PC-9 (cell line): Measurements from ENCODE around the gene PIEZO2.

Experiments
- CTCF ChIP-seq: fragments of 200-600 bp; sonication (generic); conservative IDR thresholded peaks from 2 replicates; pipeline ENCODE4 v1.6.1; 2017; ENCODE audit warnings: mixed run types, antibody characterized with exemption, mild to moderate bottlenecking, moderate library complexity
- EZH2 ChIP-seq: fragments of 200-600 bp; sonication (generic); IDR thresholded peaks from 2 replicates; pipeline ENCODE4 v1.8.0; 2017; ENCODE audit warnings: antibody characterized with exemption, low read depth

GRCh38 chr18:10770264-10770663, 379.1 kb downstream of the PIEZO2 start:
- TF ChIP-seq CTCF (no peak), EZH2 (no peak)
